ENCODE data around the gene SOX10.

Gene SOX10

DNA sequence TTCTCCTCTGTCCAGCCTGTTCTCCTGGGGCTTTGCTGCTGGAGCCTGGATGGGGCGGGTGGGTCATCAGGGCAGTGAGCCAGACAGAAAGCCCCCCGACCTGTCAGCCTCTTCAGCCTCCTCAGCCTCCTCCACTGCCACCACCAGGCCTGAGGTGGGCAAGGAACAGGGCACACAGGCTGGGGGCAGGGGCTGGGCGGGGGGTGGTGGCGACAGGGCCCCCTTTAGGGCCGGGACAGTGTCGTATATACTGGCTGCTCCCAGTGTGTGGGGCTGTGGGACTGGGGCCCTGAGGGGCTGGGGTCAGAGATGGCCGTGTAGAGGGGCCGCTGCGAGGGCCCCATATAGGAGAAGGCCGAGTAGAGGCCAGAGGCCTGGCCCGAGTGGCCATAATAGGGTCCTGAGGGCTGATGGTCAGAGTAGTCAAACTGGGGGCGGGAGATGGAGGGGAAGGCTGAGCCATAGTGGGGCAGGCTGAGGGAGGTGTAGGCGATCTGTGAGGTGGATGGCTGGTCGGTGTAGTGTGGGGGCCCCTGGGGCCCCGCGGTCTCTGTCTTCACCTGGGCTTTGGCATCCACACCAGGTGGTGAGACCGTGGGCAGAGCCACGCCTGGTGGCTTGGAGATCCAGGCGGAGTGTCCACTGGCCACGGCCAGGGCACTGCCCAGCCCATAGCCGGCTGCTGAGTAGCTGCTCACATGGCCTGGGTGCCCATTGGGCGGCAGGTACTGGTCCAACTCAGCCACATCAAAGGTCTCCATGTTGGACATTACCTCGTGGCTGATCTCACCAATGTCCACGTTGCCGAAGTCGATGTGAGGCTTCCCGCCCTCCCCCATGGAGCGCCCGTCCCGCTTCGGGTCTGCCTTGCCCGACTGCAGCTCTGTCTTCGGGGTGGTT is 10.8 kb downstream of the SOX10 start:
- CTCF ChIA-PET = interaction anchor here (0.5 to 2.2 kb wide), 3 partner anchors 8 to 137 kb away, joined by 5 to 9 read pairs (median 6); no protein-coding TSS in a partner anchor
- peaks cover 0 to 20% of the 10 kb centered on the region in 2 experiments; a peak in 1 of 3 replicates for H3K36me3 ChIP-seq (ENCODE audit: control insufficient read depth in 2 of 2, insufficient read depth in 1 of 2, low read length in 2 of 2)
- no peaks in the 10 kb centered on the region for H3K9me3 ChIP-seq (ENCODE audit: control insufficient read depth, insufficient read depth, low read depth, low read length)
- TF ChIP-seq KLF10 (tag by site-specific recombination; IDR thresholded peaks at IDR 0.05) = no peak
- TF ChIP-seq EGR2 (tag by site-specific recombination; IDR thresholded peaks at IDR 0.05; ENCODE audit: low read depth) = peak; percentile 59; the same call in 1 of the 2 replicates
- POLR2A ChIA-PET = no interaction called here
- H3K4me1 ChIP-seq (ENCODE audit: control insufficient read depth, insufficient read depth, low read length) = no peaks in the 10 kb centered on the region
- H3K27ac ChIP-seq (ENCODE audit: extremely low read depth, low read depth, low read length) = no peak overlapping the region
- H3K4me3 ChIP-seq (ENCODE audit: low read depth, low read length) = no peak overlapping the region

DNA sequence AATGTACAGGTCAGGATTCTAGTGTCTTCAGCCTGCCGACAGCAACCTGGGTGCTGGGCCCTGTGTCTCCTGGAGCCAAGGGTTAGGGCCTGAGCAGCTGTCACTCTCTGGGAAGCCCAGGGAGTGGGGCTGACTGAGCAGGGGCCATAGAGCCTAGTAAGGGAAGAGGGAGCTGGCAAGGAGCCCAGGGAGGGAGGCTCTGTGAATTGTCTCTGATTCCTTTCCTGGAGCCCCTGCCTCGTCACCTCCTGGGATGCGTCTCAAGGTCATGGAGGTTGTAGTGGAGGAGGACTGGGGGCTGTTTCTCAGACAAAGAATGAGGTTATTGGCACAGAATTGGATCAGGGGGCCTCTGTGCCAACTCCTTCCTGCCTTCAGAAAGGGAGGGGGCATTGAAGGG is 11.8 kb downstream of the SOX10 start:
- ChIA-PET POLR2A (no interaction called here), CTCF (interaction anchor here (0.6 to 2.3 kb wide), 3 partner anchors 45 to 330 kb away, joined by 3 to 14 read pairs (median 4); no protein-coding TSS in a partner anchor)
- peak; percentile 37 for TF ChIP-seq ZIC2 (tag by site-specific recombination; IDR thresholded peaks at IDR 0.05)
- peak; percentile 92 for TF ChIP-seq ZBTB48 (tag by site-specific recombination; IDR thresholded peaks at IDR 0.05)
- TF ChIP-seq, protein P1, sequence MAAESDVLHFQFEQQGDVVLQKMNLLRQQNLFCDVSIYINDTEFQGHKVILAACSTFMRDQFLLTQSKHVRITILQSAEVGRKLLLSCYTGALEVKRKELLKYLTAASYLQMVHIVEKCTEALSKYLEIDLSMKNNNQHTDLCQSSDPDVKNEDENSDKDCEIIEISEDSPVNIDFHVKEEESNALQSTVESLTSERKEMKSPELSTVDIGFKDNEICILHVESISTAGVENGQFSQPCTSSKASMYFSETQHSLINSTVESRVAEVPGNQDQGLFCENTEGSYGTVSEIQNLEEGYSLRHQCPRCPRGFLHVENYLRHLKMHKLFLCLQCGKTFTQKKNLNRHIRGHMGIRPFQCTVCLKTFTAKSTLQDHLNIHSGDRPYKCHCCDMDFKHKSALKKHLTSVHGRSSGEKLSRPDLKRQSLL (tag by site-specific recombination; IDR thresholded peaks at IDR 0.05) = peak; percentile 31; the same call in 1 of the 2 replicates
- no peak for TF ChIP-seq ZNF274 (IDR thresholded peaks at IDR 0.05; ENCODE audit: low read length)
- no peak for TF ChIP-seq ZNF274 (tag by site-specific recombination; IDR thresholded peaks at IDR 0.05; ENCODE audit: borderline replicate concordance)
- H3K27ac ChIP-seq (ENCODE audit: extremely low read depth, low read depth, low read length) = no peak overlapping the region
- H3K36me3 ChIP-seq (ENCODE audit: control insufficient read depth in 2 of 2, insufficient read depth in 1 of 2, low read length in 2 of 2) = peaks cover 0 to 30% of the 10 kb centered on the region in 2 experiments; a peak in 1 of 3 replicates
- H3K4me1 ChIP-seq (ENCODE audit: control insufficient read depth, insufficient read depth, low read length) = no peaks in the 10 kb centered on the region
- no peak overlapping the region for H3K4me3 ChIP-seq (ENCODE audit: low read depth, low read length)
- no peaks in the 10 kb centered on the region for H3K9me3 ChIP-seq (ENCODE audit: control insufficient read depth, insufficient read depth, low read depth, low read length)

DNA sequence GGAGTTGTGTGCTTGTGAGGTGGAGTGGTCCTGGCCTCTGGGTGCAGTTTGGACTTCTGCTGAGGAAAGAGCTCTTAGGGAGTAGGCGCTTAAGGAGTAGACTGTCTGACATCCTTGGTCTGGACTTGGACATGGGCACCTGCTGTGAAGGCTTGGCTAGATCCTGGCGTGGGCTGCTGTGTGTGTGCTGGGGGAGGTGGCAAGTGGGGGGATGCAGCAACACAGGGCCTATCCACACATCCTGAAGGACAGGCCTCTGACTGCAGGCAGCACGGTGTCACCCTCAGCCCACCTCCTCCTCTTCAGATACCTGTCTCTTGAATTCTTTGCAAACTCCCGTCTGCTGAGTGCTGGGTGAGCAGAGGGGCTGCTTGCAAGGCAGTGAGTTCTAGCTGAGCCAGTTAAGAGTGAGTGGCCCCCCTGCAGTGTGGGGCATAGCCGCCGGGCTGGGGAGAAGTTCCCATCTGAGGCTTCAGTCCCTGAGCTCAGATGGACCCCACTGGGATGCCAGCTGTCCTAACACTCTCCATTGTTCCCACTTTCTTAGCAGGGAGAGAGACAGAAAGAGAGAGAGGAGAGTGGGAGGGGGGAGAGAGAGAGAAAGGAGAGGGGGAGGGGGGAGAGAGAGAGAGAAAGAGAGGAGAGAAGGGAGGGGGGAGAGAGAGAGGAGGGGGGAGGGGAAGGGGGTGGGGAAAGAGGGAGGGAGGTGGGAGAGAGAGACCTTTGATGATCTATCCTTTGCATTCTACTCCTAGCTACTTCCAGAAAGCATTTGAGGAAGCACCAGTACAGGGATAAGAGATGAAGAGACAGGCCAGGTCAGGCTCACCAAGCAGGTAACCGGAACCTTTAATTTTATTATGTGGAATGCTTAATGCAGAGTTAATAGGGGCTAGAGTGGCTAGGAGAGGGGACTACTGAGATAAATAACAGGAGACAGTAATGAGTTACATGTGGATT is 12.6 kb downstream of the SOX10 start:
- ChIA-PET CTCF (interaction anchor here (0.6 to 2.3 kb wide), 6 partner anchors 18 to 329 kb away, joined by 3 to 14 read pairs (median 4); no protein-coding TSS in a partner anchor), POLR2A (interaction anchor here (0.6 to 0.9 kb wide), 3 partner anchors 26 to 66 kb away, joined by 3 to 4 read pairs (median 3); no protein-coding TSS in a partner anchor)
- H3K27ac ChIP-seq (ENCODE audit: extremely low read depth, low read depth, low read length) = no peak overlapping the region
- no peak overlapping the region for H3K4me3 ChIP-seq (ENCODE audit: low read depth, low read length)
- TF ChIP-seq, protein P2, sequence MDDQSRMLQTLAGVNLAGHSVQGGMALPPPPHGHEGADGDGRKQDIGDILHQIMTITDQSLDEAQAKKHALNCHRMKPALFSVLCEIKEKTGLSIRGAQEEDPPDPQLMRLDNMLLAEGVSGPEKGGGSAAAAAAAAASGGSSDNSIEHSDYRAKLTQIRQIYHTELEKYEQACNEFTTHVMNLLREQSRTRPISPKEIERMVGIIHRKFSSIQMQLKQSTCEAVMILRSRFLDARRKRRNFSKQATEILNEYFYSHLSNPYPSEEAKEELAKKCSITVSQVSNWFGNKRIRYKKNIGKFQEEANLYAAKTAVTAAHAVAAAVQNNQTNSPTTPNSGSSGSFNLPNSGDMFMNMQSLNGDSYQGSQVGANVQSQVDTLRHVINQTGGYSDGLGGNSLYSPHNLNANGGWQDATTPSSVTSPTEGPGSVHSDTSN (CRISPR knock-in tag; IDR thresholded peaks at IDR 0.05) = no peak
- TF ChIP-seq ZNF596 (tag by site-specific recombination; IDR thresholded peaks at IDR 0.05) (peak; percentile 7; the same call in 1 of the 2 replicates), ZNF600 (tag by site-specific recombination; IDR thresholded peaks at IDR 0.05) (peak; percentile 67; the same call in 1 of the 2 replicates), ZFHX2 (tag by site-specific recombination; conservative IDR thresholded peaks at IDR 0.05) (peak; percentile 85), SP3 (tag by site-specific recombination; IDR thresholded peaks at IDR 0.05) (no peak), GLIS1 (tag by site-specific recombination; IDR thresholded peaks at IDR 0.05) (peak; percentile 55; the same call in 1 of the 2 replicates), ZNF707 (tag by site-specific recombination; IDR thresholded peaks at IDR 0.05) (no peak), ZIC2 (tag by site-specific recombination; IDR thresholded peaks at IDR 0.05) (peak; percentile 91), ZNF324 (tag by site-specific recombination; IDR thresholded peaks at IDR 0.05) (no peak), EGR2 (tag by site-specific recombination; IDR thresholded peaks at IDR 0.05; ENCODE audit: low read depth) (peak; percentile 88), PRDM1 (tag by site-specific recombination; IDR thresholded peaks at IDR 0.05) (0 out of 2 replicates have a peak, but pooled peaks have one; percentile 29), ZNF701 (tag by site-specific recombination; IDR thresholded peaks at IDR 0.05) (no peak), ZNF266 (tag by site-specific recombination; IDR thresholded peaks at IDR 0.05; ENCODE audit: low read depth) (no peak), ZNF19 (tag by site-specific recombination; IDR thresholded peaks at IDR 0.05; ENCODE audit: low read depth) (no peak)
- TF ChIP-seq, protein P3, sequence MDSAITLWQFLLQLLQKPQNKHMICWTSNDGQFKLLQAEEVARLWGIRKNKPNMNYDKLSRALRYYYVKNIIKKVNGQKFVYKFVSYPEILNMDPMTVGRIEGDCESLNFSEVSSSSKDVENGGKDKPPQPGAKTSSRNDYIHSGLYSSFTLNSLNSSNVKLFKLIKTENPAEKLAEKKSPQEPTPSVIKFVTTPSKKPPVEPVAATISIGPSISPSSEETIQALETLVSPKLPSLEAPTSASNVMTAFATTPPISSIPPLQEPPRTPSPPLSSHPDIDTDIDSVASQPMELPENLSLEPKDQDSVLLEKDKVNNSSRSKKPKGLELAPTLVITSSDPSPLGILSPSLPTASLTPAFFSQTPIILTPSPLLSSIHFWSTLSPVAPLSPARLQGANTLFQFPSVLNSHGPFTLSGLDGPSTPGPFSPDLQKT (IDR thresholded peaks at IDR 0.05; ENCODE audit: borderline replicate concordance, low read depth, low read length) = no peak
- TF ChIP-seq, protein P4, sequence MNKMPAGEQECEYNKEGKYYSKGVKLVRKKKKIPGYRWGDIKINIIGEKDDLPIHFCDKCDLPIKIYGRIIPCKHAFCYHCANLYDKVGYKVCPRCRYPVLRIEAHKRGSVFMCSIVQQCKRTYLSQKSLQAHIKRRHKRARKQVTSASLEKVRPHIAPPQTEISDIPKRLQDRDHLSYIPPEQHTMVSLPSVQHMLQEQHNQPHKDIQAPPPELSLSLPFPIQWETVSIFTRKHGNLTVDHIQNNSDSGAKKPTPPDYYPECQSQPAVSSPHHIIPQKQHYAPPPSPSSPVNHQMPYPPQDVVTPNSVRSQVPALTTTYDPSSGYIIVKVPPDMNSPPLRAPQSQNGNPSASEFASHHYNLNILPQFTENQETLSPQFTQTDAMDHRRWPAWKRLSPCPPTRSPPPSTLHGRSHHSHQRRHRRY (tag by site-specific recombination; IDR thresholded peaks at IDR 0.05) = no peak
- TF ChIP-seq, protein P5, sequence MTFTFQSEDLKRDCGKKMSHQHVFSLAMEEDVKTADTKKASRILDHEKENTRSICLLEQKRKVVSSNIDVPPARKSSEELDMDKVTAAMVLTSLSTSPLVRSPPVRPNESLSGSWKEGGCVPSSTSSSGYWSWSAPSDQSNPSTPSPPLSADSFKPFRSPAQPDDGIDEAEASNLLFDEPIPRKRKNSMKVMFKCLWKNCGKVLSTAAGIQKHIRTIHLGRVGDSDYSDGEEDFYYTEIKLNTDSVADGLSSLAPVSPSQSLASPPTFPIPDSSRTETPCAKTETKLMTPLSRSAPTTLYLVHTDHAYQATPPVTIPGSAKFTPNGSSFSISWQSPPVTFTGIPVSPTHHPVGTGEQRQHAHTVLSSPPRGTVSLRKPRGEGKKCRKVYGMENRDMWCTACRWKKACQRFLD (tag by site-specific recombination; IDR thresholded peaks at IDR 0.05) = no peak
- H3K9me3 ChIP-seq (ENCODE audit: control insufficient read depth, insufficient read depth, low read depth, low read length) = no peaks in the 10 kb centered on the region
- no peaks in the 10 kb centered on the region for H3K4me1 ChIP-seq (ENCODE audit: control insufficient read depth, insufficient read depth, low read length)
- H3K36me3 ChIP-seq (ENCODE audit: control insufficient read depth in 2 of 2, insufficient read depth in 1 of 2, low read length in 2 of 2) = peaks cover 0 to 37% of the 10 kb centered on the region in 2 experiments; a peak in 2 of 3 replicates
